Bronchial smooth muscle cell (primary cell): ENCODE results near the gene NEK6. TPM values are rescaled to one million over a fixed set of nuclear protein-coding genes. Genes with fewer than 3 reads are reported as not detected.

Experiments
- total RNA-seq: library from RNA; depleted of rRNA; stranded (reverse); fragments of >200 nt; gene quantifications from 2 replicates; pipeline ENCODE4 v1.2.1, GENCODE V29; 2014

The NEK6 gene
- 51.7 and 91.1 TPM in 2 replicates for total RNA-seq

GRCh38 chr9:124257844-124258606, at the start of gene NEK6:
NEK6 (plus strand) TSS chr9:124257949; CDS start chr9:124301965, 44,016 bp downstream.

Other genes with a start within 250 kb of the NEK6 start
- gene LHX2, start 246.2 kb upstream of the NEK6 start, total RNA-seq: not detected in 2 replicates
- 329 and 345 TPM in 2 replicates for gene PSMB7, start 157.5 kb downstream of the NEK6 start, total RNA-seq
- gene ADGRD2, start 192.5 kb downstream of the NEK6 start, total RNA-seq: not detected in 2 replicates
- gene NR5A1, start 249.4 kb downstream of the NEK6 start, total RNA-seq: not detected in 2 replicates